Peyer's patch (tissue), 4 donors: ENCODE results near the gene UNC5B.
A peak's percentile ranks its signal among the peaks of the same experiment; 100 is the strongest.

Experiments used
- POLR2A ChIP-seq, 2 donors: fragments of 450-650 bp; IDR thresholded peaks; one replicate each; pipeline ENCODE4 v1.5.1; 2017; ENCODE audit warnings: antibody characterized with exemption in 2 of 2, mild to moderate bottlenecking in 2 of 2, moderate library complexity in 2 of 2
- TF ChIP-seq, protein P1 (sequence below), 6 experiments: fragments of 450-650 bp in 4 of 6; fragments of 200-600 bp in 2 of 6; sonication (generic) in 1 of 6; IDR thresholded peaks; one replicate each; pipeline ENCODE4 v1.5.1; 2017 to 2019; ENCODE audit warnings: antibody characterized with exemption in 6 of 6, mild to moderate bottlenecking in 3 of 6, moderate library complexity in 1 of 6

DNA sequence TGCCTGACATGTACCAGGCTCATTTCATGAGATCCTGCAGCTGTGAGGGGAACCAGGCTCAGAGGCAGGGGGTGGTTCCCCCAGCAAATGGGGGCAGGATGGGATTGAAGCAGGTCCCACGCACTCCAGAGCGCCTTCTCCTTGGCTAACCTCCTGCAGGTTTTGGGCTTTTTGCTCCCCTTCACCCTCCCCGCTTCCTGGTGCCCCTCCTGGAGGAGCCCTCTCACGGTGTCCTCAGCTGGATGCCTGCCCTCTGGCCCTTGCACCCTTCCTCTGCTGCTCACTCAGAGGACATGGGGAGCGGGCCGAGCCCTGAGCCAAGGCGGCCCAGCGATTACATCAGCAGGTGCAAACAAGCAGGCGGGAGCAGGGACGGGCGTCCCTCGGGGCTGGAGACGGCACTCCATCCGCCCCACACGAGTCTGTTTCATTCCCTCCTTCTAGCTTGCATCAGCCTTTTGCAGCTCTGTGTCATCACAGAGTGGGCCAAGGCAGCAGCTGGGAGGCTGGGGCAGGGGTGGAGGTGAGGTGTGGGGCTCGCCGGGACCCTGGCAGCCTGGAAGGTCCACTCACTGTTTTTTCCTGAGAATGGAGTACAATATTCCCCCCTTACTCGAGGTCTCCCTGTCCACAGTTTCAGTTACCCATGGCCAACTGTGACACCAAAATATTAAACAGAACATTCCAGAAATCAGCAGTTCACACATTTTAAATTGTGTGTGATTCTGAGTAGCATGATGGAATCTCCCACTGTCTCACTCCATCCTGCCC lies 54.0 kb downstream of the UNC5B start:
- TF ChIP-seq, protein P1, sequence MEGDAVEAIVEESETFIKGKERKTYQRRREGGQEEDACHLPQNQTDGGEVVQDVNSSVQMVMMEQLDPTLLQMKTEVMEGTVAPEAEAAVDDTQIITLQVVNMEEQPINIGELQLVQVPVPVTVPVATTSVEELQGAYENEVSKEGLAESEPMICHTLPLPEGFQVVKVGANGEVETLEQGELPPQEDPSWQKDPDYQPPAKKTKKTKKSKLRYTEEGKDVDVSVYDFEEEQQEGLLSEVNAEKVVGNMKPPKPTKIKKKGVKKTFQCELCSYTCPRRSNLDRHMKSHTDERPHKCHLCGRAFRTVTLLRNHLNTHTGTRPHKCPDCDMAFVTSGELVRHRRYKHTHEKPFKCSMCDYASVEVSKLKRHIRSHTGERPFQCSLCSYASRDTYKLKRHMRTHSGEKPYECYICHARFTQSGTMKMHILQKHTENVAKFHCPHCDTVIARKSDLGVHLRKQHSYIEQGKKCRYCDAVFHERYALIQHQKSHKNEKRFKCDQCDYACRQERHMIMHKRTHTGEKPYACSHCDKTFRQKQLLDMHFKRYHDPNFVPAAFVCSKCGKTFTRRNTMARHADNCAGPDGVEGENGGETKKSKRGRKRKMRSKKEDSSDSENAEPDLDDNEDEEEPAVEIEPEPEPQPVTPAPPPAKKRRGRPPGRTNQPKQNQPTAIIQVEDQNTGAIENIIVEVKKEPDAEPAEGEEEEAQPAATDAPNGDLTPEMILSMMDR (IDR thresholded peaks at IDR 0.05): peak in 3 of 6 experiments; percentile 16 to 26 (median 19)
- no peak for TF ChIP-seq POLR2A (IDR thresholded peaks at IDR 0.05)
